ENCODE data around the gene WWC2.

DNA sequence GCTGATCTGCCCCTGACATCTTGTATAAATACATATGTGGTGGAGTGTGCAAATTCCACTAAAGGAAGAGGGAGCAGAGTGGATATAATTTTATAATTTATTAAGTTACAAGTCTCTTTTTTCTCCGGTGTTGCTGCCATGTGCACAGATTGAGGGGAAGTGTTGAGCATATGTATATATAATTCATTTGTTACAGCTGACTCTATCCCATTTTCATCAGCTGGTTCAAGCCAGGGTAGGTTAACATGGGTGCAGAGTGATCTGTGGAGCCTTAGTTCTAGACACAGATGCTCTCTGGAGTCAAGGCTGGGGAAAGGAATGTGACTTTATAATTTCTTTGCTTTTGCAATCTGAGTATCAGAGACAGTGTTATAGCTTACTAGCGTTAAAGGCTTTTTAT lies 103.5 kb downstream of the WWC2 start:
- no peak for TF ChIP-seq CTCF (conservative IDR thresholded peaks at IDR 0.05)
- TF ChIP-seq ZFX (IDR thresholded peaks at IDR 0.05): no peak

Data from C4-2B (cell line).